CD4-positive, alpha-beta T cell (primary cell): ENCODE results near the gene SARM1. TPM values are rescaled to one million over a fixed set of nuclear protein-coding genes. Genes with fewer than 3 reads are reported as not detected.

Experiments used
- ATAC-seq: fragments of 200-7000 bp; cut with Tn5 transposase; one replicate; pipeline ENCODE4 v1.10.0; 2022; ENCODE audit warnings: mild to moderate bottlenecking; ENCODE audit not compliant: poor library complexity
- CTCF ChIA-PET: fragments of 350-600 bp; sonication (Branson Sonifier 250); formaldehyde crosslinking; loops from one replicate; lab custom pipeline; 2021; ENCODE audit warnings: antibody characterized with exemption, inconsistent platforms; lab: Charles Lee
- POLR2A ChIA-PET: fragments of 350-600 bp; sonication (Branson Sonifier 250); formaldehyde crosslinking; loops from one replicate; lab custom pipeline; 2021; ENCODE audit warnings: antibody characterized with exemption, inconsistent platforms; lab: Charles Lee
- DNase-seq, 14 experiments: peaks; one replicate each; pipeline ENCODE4 v3.0.0-alpha.2; 2013 to 2020; ENCODE audit warnings: mixed read lengths in 2 of 14
- H3K27ac ChIP-seq, 2 donors: one replicate each; pipeline versions ENCODE4 v1.5.1 to v1.7.0; 2013; ENCODE audit warnings: low read length in 2 of 2, low read depth in 1 of 2, mild to moderate bottlenecking in 1 of 2
- H3K27me3 ChIP-seq, 2 experiments: 1 replicate in 1 of 2; 2 replicates in 1 of 2; pipeline versions ENCODE4 v1.6.1 to v1.7.0; 2013; ENCODE audit warnings: low read length in 2 of 2, control low read depth in 1 of 2, mild to moderate bottlenecking in 1 of 2, moderate library complexity in 1 of 2; ENCODE audit not compliant: insufficient read depth in 2 of 2, control insufficient read depth in 1 of 2
- H3K36me3 ChIP-seq: one replicate; pipeline ENCODE4 v1.6.1; 2013; ENCODE audit warnings: low read length, control low read depth; ENCODE audit not compliant: insufficient read depth
- H3K4me1 ChIP-seq: one replicate; pipeline ENCODE4 v1.6.1; 2013; ENCODE audit warnings: low read length, control low read depth; ENCODE audit not compliant: insufficient read depth
- H3K4me3 ChIP-seq: one replicate; pipeline ENCODE4 v1.5.1; 2013; ENCODE audit warnings: mild to moderate bottlenecking, low read length, moderate library complexity
- H3K9me3 ChIP-seq, 2 experiments: 1 replicate in 1 of 2; 2 replicates in 1 of 2; pipeline versions ENCODE4 v1.6.1 to v1.7.0; 2013; ENCODE audit warnings: low read length in 2 of 2, mild to moderate bottlenecking in 2 of 2, control low read depth in 1 of 2, moderate library complexity in 1 of 2; ENCODE audit not compliant: control insufficient read depth in 1 of 2, insufficient read depth in 1 of 2
- H3K27ac Mint-ChIP-seq: one replicate; pipeline ENCODE4 v1.8.0; 2020; ENCODE audit warnings: mixed read lengths
- H3K27me3 Mint-ChIP-seq: one replicate; pipeline ENCODE4 v1.8.0; 2021; ENCODE audit warnings: mixed read lengths
- H3K36me3 Mint-ChIP-seq: one replicate; pipeline ENCODE4 v1.8.0; 2021; ENCODE audit warnings: low read depth, mixed read lengths
- H3K4me1 Mint-ChIP-seq: one replicate; pipeline ENCODE4 v1.8.0; 2021; ENCODE audit warnings: low read depth, mixed read lengths
- H3K4me3 Mint-ChIP-seq: one replicate; pipeline ENCODE4 v1.8.0; 2020; ENCODE audit warnings: mild to moderate bottlenecking, mixed read lengths
- H3K9me3 Mint-ChIP-seq: one replicate; pipeline ENCODE4 v1.8.0; 2020; ENCODE audit warnings: mixed read lengths
- CTCF ChIP-seq: fragments of 200-600 bp; IDR thresholded peaks from one replicate; pipeline ENCODE4 v1.8.0; 2022; ENCODE audit warnings: antibody characterized with exemption, mild to moderate bottlenecking
- intact Hi-C, 2 experiments: fragments of 100-400 bp; cut with DNase I in 1 of 2; cut with micrococcal nuclease in 1 of 2; formaldehyde crosslinking; loops; one replicate each; pipeline versions ENCODE4 v1.15.1 to v1.9.0; 2023 to 2025; cut with DNase I, micrococcal nuclease
- total RNA-seq, 174 experiments: library from RNA in 2 of 174; stranded (reverse) in 2 of 174; gene quantifications; one replicate each; pipeline ENCODE4 v1.2.3 and lab custom pipeline; 2021 to 2026

The SARM1 gene
- total RNA-seq, 2 experiments from 2014 or later = 12.5 to 15.4 TPM

GRCh38 chr17:28365487-28365886 lies 6.0 kb upstream of the SARM1 start:
- H3K36me3 ChIP-seq = peaks cover 46% of the 10 kb centered on the region
- Mint-ChIP-seq H3K36me3 (peaks cover 41% of the 10 kb centered on the region), H3K27me3 (no peaks in the 10 kb centered on the region), H3K4me1 (peaks cover 5% of the 10 kb centered on the region), H3K27ac (no peak overlapping the region), H3K4me3 (no peak overlapping the region), H3K9me3 (no peaks in the 10 kb centered on the region)
- ChIA-PET CTCF (no interaction called here), POLR2A (interaction anchor here (1.5 kb wide), 1 partner anchor 8 kb away, joined by 5 read pairs; the partner anchor contains the start of gene POLDIP2)
- H3K4me1 ChIP-seq = no peaks in the 10 kb centered on the region
- DNase-seq = no peak
- no peak overlapping the region for H3K4me3 ChIP-seq
- ATAC-seq = no peak
- intact Hi-C loops = no loop called here
- no peak overlapping the region for H3K27ac ChIP-seq
- TF ChIP-seq CTCF = no peak
- no peaks in the 10 kb centered on the region for H3K27me3 ChIP-seq
- H3K9me3 ChIP-seq = no peaks in the 10 kb centered on the region

- peaks cover 6% of the 10 kb centered on the region for H3K4me1 ChIP-seq
- H3K27me3 Mint-ChIP-seq = no peaks in the 10 kb centered on the region
- H3K36me3 Mint-ChIP-seq = peaks cover 30% of the 10 kb centered on the region
- TF ChIP-seq CTCF = no peak
- ATAC-seq = no peak
- H3K9me3 Mint-ChIP-seq = no peaks in the 10 kb centered on the region
- no peak for DNase-seq
- no peaks in the 10 kb centered on the region for H3K9me3 ChIP-seq
- ChIA-PET CTCF (no interaction called here), POLR2A (interaction anchor here (1.5 kb wide), 1 partner anchor 9 kb away, joined by 5 read pairs; the partner anchor contains the start of gene POLDIP2)
- H3K27me3 ChIP-seq = no peaks in the 10 kb centered on the region
- no peak overlapping the region for H3K4me3 Mint-ChIP-seq
- intact Hi-C loops = no loop called here
- H3K27ac ChIP-seq = no peak overlapping the region
- H3K27ac Mint-ChIP-seq = no peak overlapping the region
- peaks cover 11% of the 10 kb centered on the region for H3K4me1 Mint-ChIP-seq
- peaks cover 35% of the 10 kb centered on the region for H3K36me3 ChIP-seq
- H3K4me3 ChIP-seq = no peak overlapping the region
Measured at GRCh38 chr17:28366605-28367004, 4.9 kb upstream of the SARM1 start.

- Histone ChIP-seq H3K36me3 (peaks cover 23% of the 10 kb centered on the region), H3K27ac (no peak overlapping the region), H3K27me3 (no peaks in the 10 kb centered on the region), H3K4me3 (no peak overlapping the region), H3K4me1 (peaks cover 15% of the 10 kb centered on the region), H3K9me3 (no peaks in the 10 kb centered on the region)
- DNase-seq (no peak), ATAC-seq (no peak)
- no peak for TF ChIP-seq CTCF
- Mint-ChIP-seq H3K27me3 (no peaks in the 10 kb centered on the region), H3K27ac (no peak overlapping the region), H3K4me3 (no peak overlapping the region), H3K4me1 (peaks cover 16% of the 10 kb centered on the region), H3K36me3 (peaks cover 23% of the 10 kb centered on the region), H3K9me3 (no peaks in the 10 kb centered on the region)
- POLR2A ChIA-PET = interaction anchor here (6.1 kb wide), 1 partner anchor 11 kb away, joined by 34 read pairs; the partner anchor contains the start of gene POLDIP2
- CTCF ChIA-PET = interaction anchor here (1.9 kb wide), 1 partner anchor 49 kb away, joined by 7 read pairs; no protein-coding TSS in a partner anchor
- intact Hi-C loops = no loop called here
Measured at GRCh38 chr17:28367641-28368305, 3.7 kb upstream of the SARM1 start.
